Inferior parietal cortex (tissue), 1 donor: Measurements from ENCODE around the gene NAA16.
"Not testable (repeated sequence)": the region's sequence is repeated elsewhere in the genome, so short reads cannot be mapped to it uniquely, and the experiment has no call there.

Experiments used
- DNase-seq: peaks from one replicate; pipeline ENCODE4 v3.0.0-alpha.2; 2016; ENCODE audit errors: extremely low spot score

Gene NAA16

GRCh38 chr13:41408121-41408520 is 97.1 kb downstream of the NAA16 start:
- DNase-seq: no peak

DNA sequence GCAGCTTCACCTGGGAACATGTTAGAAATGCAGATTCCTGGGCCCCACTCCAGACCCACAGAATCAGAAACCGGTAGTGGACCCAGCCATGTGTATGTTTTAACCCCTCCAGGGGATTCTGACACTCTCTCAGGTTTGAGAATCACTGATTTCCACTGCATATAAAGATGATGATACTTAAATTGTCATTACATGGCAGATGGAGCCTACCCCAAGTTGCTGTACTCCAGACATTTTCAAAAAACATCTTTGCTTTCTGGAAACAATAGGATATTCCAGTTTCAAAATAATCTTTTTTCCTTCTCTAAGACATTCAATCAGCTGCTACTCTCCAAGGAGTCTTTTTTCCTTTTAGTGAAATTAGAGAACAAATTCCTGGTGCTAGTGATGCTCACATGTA is 97.7 kb downstream of the NAA16 start:
- no peak for DNase-seq

GRCh38 chr13:41409611-41410010 is 98.5 kb downstream of the NAA16 start:
- DNase-seq: no peak

- DNase-seq: no peak
These were observed 100.0 kb downstream of the NAA16 start for GRCh38 chr13:41411060-41411459.

GRCh38 chr13:41411522-41411921 is 100.5 kb downstream of the NAA16 start:
- peak; percentile 57 for DNase-seq

- no peak for DNase-seq
These were observed 102.8 kb downstream of the NAA16 start for GRCh38 chr13:41413872-41414271.

DNA sequence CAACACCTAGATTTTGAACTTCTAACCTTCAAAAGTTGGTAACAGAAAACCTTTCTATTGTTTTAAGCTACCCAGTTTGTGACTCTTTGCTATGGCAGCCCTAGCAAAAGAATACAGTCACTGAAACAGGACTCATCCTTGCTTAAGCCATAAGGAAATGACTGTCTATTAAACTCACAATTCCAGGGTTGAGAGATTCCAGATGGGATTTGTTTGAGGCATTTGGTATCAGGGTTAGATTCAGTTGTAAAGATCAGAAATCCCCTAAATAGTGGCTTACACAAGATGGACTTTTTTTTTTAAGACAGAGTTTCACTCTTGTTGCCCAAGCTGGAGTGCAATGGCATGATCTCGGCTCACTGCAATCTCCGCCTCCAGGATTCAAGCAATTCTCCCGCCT is 105.2 kb downstream of the NAA16 start:
- no peak for DNase-seq

DNA sequence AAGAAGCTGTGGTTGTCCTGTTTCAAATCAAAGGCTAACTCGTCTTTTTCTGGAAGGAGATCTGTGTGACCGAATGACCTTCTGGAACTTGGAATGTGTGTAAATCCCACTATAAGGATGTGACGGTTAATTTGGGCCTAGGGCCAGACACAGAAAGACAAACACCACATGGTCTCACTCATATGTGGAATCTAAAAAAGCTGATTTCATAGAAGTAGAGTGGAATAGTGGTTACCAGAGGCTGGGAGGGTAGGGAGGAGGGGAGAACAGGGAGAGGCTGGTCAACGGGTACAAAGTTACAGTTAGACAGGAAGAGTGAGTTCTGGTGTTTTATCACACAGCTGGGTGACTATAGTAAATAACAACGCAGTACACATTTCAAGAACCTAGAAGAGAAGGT is 107.0 kb downstream of the NAA16 start:
- no peak for DNase-seq

DNA sequence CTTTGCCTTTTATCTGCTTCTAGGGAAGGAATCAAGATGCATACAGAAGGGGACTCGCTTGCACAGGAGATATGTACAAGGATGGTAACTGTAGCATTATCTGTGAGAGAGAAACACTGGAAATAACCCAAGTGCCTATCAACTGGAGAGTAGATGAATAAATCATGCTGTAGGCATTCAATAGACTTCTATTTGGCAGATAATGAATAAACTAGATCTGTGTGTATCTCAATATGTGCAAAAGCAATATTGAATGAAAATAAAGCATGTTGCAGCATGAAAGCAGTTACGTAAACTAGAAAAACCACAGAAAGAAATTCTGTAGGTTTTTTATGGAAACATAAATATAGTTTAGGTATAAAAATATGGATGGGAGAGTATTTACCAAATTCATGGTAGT is 107.7 kb downstream of the NAA16 start:
- DNase-seq: no peak

GRCh38 chr13:41419206-41419605 is 108.1 kb downstream of the NAA16 start:
- DNase-seq: no peak

DNA sequence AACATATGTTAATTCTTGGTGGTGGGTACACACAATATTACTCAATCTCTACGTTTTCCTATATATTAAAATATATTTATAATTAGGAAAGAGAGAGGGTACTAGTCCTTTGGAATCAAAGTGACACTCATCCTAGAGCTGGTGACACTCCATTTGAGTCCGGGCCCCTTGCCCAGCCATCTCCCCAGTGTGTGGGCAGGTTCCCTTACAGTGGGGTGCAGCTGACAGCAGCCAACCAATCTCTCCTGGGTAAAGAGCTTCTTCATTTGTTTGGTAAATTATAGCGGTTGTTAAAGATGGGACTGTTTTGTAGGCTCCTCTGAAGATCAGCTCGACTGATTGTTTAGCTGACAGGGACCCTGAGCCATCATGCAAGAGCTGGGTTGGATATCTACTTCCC is 109.1 kb downstream of the NAA16 start:
- no peak for DNase-seq

GRCh38 chr13:41421330-41421729 is 110.3 kb downstream of the NAA16 start:
- DNase-seq: not testable (repeated sequence)

DNA sequence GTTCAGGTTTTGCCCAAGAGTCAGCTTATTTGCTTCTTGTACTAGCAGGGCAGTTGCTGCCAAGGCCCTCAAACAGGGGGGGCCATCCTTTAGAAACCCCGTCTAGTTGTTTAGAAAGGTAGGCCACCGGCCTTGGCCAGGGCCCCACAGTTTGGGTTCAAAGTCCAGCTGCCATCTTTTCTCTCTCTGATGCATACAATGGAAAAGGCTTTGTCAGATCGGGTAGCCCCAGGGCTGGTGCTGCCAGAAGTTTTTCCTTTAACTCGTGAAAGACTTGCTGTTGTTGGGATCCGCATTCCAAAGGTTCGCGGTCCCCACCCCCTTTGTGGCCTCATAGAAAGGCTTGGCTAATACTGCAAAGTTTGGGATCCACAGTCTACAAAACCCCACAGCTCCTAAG is 110.9 kb downstream of the NAA16 start:
- DNase-seq: not testable (repeated sequence)

DNA sequence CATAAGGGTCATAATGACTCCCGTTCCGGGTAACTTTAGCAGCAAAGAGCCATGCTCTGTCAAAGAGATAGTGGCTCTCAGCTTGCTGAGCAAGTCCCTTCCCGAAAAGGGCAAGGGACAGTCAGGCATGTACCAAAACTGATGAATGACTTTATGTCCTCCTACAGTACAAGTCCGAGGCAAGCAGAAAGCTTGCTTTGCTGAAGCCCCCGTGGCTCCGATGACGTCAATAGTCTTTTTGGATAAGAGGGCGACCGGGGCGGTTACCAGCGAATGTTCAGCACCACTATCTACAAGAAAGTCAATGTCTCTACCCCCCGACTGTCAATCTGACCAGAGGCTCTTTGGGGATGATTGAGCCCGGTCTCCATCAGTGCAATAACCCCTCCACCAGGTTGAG is 112.2 kb downstream of the NAA16 start:
- DNase-seq: not testable (repeated sequence)

- not testable (repeated sequence) for DNase-seq
These were observed 113.6 kb downstream of the NAA16 start for GRCh38 chr13:41424675-41425074.

- DNase-seq: no peak
These were observed 115.0 kb downstream of the NAA16 start for GRCh38 chr13:41426047-41426446.
